Vagina (tissue), 2 donors: ENCODE measurements around the gene PPFIA1. TPM values are rescaled to one million over a fixed set of nuclear protein-coding genes. Genes with fewer than 3 reads are reported as not detected.

ENCODE experiments used
- DNase-seq, 2 donors: peaks; one replicate each; pipeline ENCODE4 v3.0.0-alpha.2; 2017; ENCODE audit errors: extremely low spot score in 2 of 2
- H3K27ac ChIP-seq: fragments of 200-600 bp; sonication (generic); one replicate; pipeline ENCODE4 v1.5.1; 2019
- H3K27me3 ChIP-seq: fragments of 200-600 bp; sonication (generic); one replicate; pipeline ENCODE4 v1.5.1; 2019
- H3K36me3 ChIP-seq, 2 donors: fragments of 200-600 bp; sonication (generic); one replicate each; pipeline ENCODE4 v1.5.1; 2017 to 2019
- H3K4me1 ChIP-seq: fragments of 200-600 bp; sonication (generic); one replicate; pipeline ENCODE4 v1.5.1; 2019
- H3K4me3 ChIP-seq, 2 donors: fragments of 200-600 bp; sonication (generic); 1 replicate in 1 of 2; 2 replicates in 1 of 2; pipeline ENCODE4 v1.5.1; 2016 to 2019
- H3K9me3 ChIP-seq: fragments of 200-600 bp; sonication (generic); one replicate; pipeline ENCODE4 v1.5.1; 2019
- CTCF ChIP-seq, 3 experiments: fragments of 450-650 bp in 2 of 3; fragments of 200-600 bp in 1 of 3; sonication (generic) in 1 of 3; IDR thresholded peaks; one replicate each; pipeline ENCODE4 v1.5.1; 2017 to 2019; ENCODE audit warnings: antibody characterized with exemption in 3 of 3, mild to moderate bottlenecking in 2 of 3, moderate library complexity in 2 of 3
- POLR2A ChIP-seq, 2 donors: fragments of 450-650 bp; IDR thresholded peaks; one replicate each; pipeline ENCODE4 v1.6.1; 2017; ENCODE audit warnings: antibody characterized with exemption in 2 of 2, mild to moderate bottlenecking in 2 of 2, moderate library complexity in 2 of 2
- POLR2AphosphoS5 ChIP-seq, 2 donors: sonication (generic); formaldehyde crosslinking; IDR thresholded peaks; one replicate each; pipeline ENCODE4 v1.9.0; 2017; ENCODE audit warnings: antibody characterized with exemption in 2 of 2, mild to moderate bottlenecking in 2 of 2, low read depth in 1 of 2; ENCODE audit not compliant: insufficient read depth in 1 of 2
- intact Hi-C: fragments of 100-400 bp; cut with DNase I; formaldehyde crosslinking; loops from one replicate; pipeline ENCODE4 v1.15.1; 2023
- microRNA counts, 2 donors: library from miRNA; unstranded; fragments of <30 nt; microRNA quantifications; one replicate each; lab custom pipeline; 2016 to 2017
- microRNA-seq: library from miRNA; unstranded; fragments of <30 nt; microRNA quantifications from one replicate; pipeline ENCODE4, GENCODE V29; 2017; ENCODE audit warnings: borderline number of aligned reads, borderline replicate concordance
- small RNA-seq: library from RNA; depleted of rRNA; stranded (forward); fragments of <200 nt; gene quantifications from one replicate; pipeline ENCODE3, GENCODE V24; 2016
- total RNA-seq: library from RNA; depleted of rRNA; stranded (reverse); fragments of >200 nt; gene quantifications from one replicate; pipeline ENCODE4 v1.2.3, GENCODE V29; 2016

The PPFIA1 gene
- total RNA-seq, 1 donor from 2014 or later, result 54.3 TPM

GRCh38 chr11:70431611-70432010, 161.1 kb downstream of the PPFIA1 start:
- intact Hi-C loops, result no loop called here
- H3K36me3 ChIP-seq, result peaks cover 0 to 88% of the 10 kb centered on the region in 2 donors
- H3K4me1 ChIP-seq, result no peaks in the 10 kb centered on the region
- H3K27ac ChIP-seq, result no peak overlapping the region
- no peak for TF ChIP-seq POLR2AphosphoS5 (IDR thresholded peaks at IDR 0.05; ENCODE audit: insufficient read depth in 1 of 2, low read depth in 1 of 2)
- H3K4me3 ChIP-seq, result no peak overlapping the region
- no peak for DNase-seq
- H3K9me3 ChIP-seq, result no peaks in the 10 kb centered on the region
- H3K27me3 ChIP-seq, result no peaks in the 10 kb centered on the region

GRCh38 chr11:70432065-70432464, 161.6 kb downstream of the PPFIA1 start:
- no peaks in the 10 kb centered on the region for H3K4me1 ChIP-seq
- TF ChIP-seq POLR2A (IDR thresholded peaks at IDR 0.05) (no peak), CTCF (IDR thresholded peaks at IDR 0.05) (no peak), POLR2AphosphoS5 (IDR thresholded peaks at IDR 0.05; ENCODE audit: insufficient read depth in 1 of 2, low read depth in 1 of 2) (no peak)
- H3K27ac ChIP-seq, result no peak overlapping the region
- no peak for DNase-seq
- H3K9me3 ChIP-seq, result no peaks in the 10 kb centered on the region
- no peaks in the 10 kb centered on the region for H3K27me3 ChIP-seq
- H3K36me3 ChIP-seq, result peaks cover 0 to 88% of the 10 kb centered on the region in 2 donors
- intact Hi-C loops, result no loop called here
- H3K4me3 ChIP-seq, result no peak overlapping the region

- intact Hi-C loops, result no loop called here
- H3K4me1 ChIP-seq, result no peaks in the 10 kb centered on the region
- no peak for TF ChIP-seq POLR2A (IDR thresholded peaks at IDR 0.05)
- no peak for TF ChIP-seq CTCF (IDR thresholded peaks at IDR 0.05)
- TF ChIP-seq POLR2AphosphoS5 (IDR thresholded peaks at IDR 0.05; ENCODE audit: insufficient read depth in 1 of 2, low read depth in 1 of 2), result no peak
- no peak overlapping the region for H3K27ac ChIP-seq
- H3K36me3 ChIP-seq, result peaks cover 0 to 87% of the 10 kb centered on the region in 2 donors
- no peak for DNase-seq
- no peaks in the 10 kb centered on the region for H3K27me3 ChIP-seq
- H3K4me3 ChIP-seq, result no peak overlapping the region
- H3K9me3 ChIP-seq, result no peaks in the 10 kb centered on the region
Observed at GRCh38 chr11:70432580-70432979, 162.1 kb downstream of the PPFIA1 start.

GRCh38 chr11:70433038-70433437, 162.5 kb downstream of the PPFIA1 start:
- H3K4me1 ChIP-seq, result no peaks in the 10 kb centered on the region
- no peaks in the 10 kb centered on the region for H3K9me3 ChIP-seq
- H3K27ac ChIP-seq, result no peak overlapping the region
- no peaks in the 10 kb centered on the region for H3K27me3 ChIP-seq
- TF ChIP-seq CTCF (IDR thresholded peaks at IDR 0.05), result no peak
- TF ChIP-seq POLR2AphosphoS5 (IDR thresholded peaks at IDR 0.05; ENCODE audit: insufficient read depth in 1 of 2, low read depth in 1 of 2), result no peak
- no peak for TF ChIP-seq POLR2A (IDR thresholded peaks at IDR 0.05)
- intact Hi-C loops, result no loop called here
- H3K36me3 ChIP-seq, result peaks cover 0 to 86% of the 10 kb centered on the region in 2 donors
- no peak overlapping the region for H3K4me3 ChIP-seq
- DNase-seq, result no peak

- TF ChIP-seq POLR2AphosphoS5 (IDR thresholded peaks at IDR 0.05; ENCODE audit: insufficient read depth in 1 of 2, low read depth in 1 of 2), result no peak
- no peaks in the 10 kb centered on the region for H3K27me3 ChIP-seq
- no peaks in the 10 kb centered on the region for H3K4me1 ChIP-seq
- peaks cover 0 to 85% of the 10 kb centered on the region in 2 donors for H3K36me3 ChIP-seq
- intact Hi-C loops, result no loop called here
- no peak overlapping the region for H3K27ac ChIP-seq
- DNase-seq, result no peak
- H3K4me3 ChIP-seq, result no peak overlapping the region
- H3K9me3 ChIP-seq, result no peaks in the 10 kb centered on the region
Observed at GRCh38 chr11:70433526-70433925, 163.0 kb downstream of the PPFIA1 start.

MicroRNAs within 50 kb of the gene (microRNA counts, 767-probe panel; counts per million panel counts)
- 238 to 261 counts per million in 2 donors for microRNA hsa-miR-548k (lab: Ali Mortazavi, UCI)

Small RNAs within 50 kb of the gene (microRNA-seq; reads per million reads assigned to microRNA genes)
- gene MIR548K, result 4.8 reads per million, percentile 3 among the genes with 10 or more reads in this experiment

Small RNAs within 50 kb of the gene (small RNA-seq; reads per million reads assigned to genes)
- gene MIR548K, result 0.34 reads per million

Other genes starting within 250 kb of the PPFIA1 start
- 40.8 TPM for gene ANO1, start 192.4 kb upstream of the PPFIA1 start, total RNA-seq
- 21.6 TPM for gene FADD, start 67.4 kb upstream of the PPFIA1 start, total RNA-seq
- 227 TPM for gene CTTN, start 127.8 kb downstream of the PPFIA1 start, total RNA-seq